Measurements from ENCODE around the gene DOCK2.

GRCh38 chr5:169934990-169935389 is 297.9 kb downstream of the DOCK2 start:
- no peak for TF ChIP-seq ZNF274 (IDR thresholded peaks at IDR 0.05; ENCODE audit: borderline replicate concordance, low read depth, low read length)
- no peak for TF ChIP-seq MAX (CRISPR knock-in tag; IDR thresholded peaks at IDR 0.05)
- TF ChIP-seq PHB2 (IDR thresholded peaks at IDR 0.05; ENCODE audit: low read depth) = no peak
- no peak for TF ChIP-seq FOXP1 (CRISPR knock-in tag; IDR thresholded peaks at IDR 0.05)
- no peak for TF ChIP-seq CTCF (IDR thresholded peaks at IDR 0.05 in 2 of 3, conservative IDR thresholded peaks at IDR 0.05 in 1 of 3; ENCODE audit: insufficient read depth in 2 of 3, low read depth in 1 of 3, low read length in 3 of 3)
- TF ChIP-seq HNRNPH1 (optimal IDR thresholded peaks at IDR 0.05; ENCODE audit: low read depth, low read length) = no peak
- TF ChIP-seq POLR2A (conservative IDR thresholded peaks at IDR 0.05) = no peak
- TF ChIP-seq ZNF639 (CRISPR knock-in tag; conservative IDR thresholded peaks at IDR 0.05 in 1 of 2, IDR thresholded peaks at IDR 0.05 in 1 of 2) = no peak

Data from K562 (cell line).